Fibroblast of lung (primary cell): ENCODE results near the gene KSR2. TPM values are rescaled to one million over a fixed set of nuclear protein-coding genes. Genes with fewer than 3 reads are reported as not detected.

Experiments
- DNase-seq, 2 donors: peaks; one replicate each; pipeline versions ENCODE4 v3.0.0 to v3.0.0-alpha.2; 2010; ENCODE audit warnings: low read depth in 2 of 2
- H2AFZ ChIP-seq: 2 replicates; pipeline ENCODE4 v1.5.1; 2012; ENCODE audit warnings: low read length, control low read depth, inconsistent platforms
- H3K27ac ChIP-seq: 2 replicates; pipeline ENCODE4 v1.5.1; 2011; ENCODE audit warnings: low read length, control low read depth; ENCODE audit not compliant: insufficient read depth
- H3K27me3 ChIP-seq: 2 replicates; pipeline ENCODE4 v1.5.1; 2011; ENCODE audit warnings: mild to moderate bottlenecking, low read length; ENCODE audit not compliant: control insufficient read depth, insufficient read depth
- H3K36me3 ChIP-seq: 2 replicates; pipeline ENCODE4 v1.5.1; 2011; ENCODE audit warnings: low read length; ENCODE audit not compliant: control insufficient read depth, insufficient read depth
- H3K4me1 ChIP-seq: 2 replicates; pipeline ENCODE4 v1.5.1; 2011; ENCODE audit warnings: low read length; ENCODE audit not compliant: control insufficient read depth, insufficient read depth; ENCODE audit errors: extremely low read depth
- H3K4me2 ChIP-seq: 2 replicates; pipeline ENCODE4 v1.5.1; 2011; ENCODE audit warnings: low read length, control low read depth; ENCODE audit not compliant: insufficient read depth; ENCODE audit errors: extremely low read depth
- H3K4me3 ChIP-seq, 4 experiments: fragments of 200-600 bp in 1 of 4; sonication (generic) in 1 of 4; replicated peaks in 1 of 4; 2 replicates each; pipeline ENCODE4 v1.5.1; 2011 to 2016; ENCODE audit warnings: low read length in 4 of 4, low read depth in 3 of 4, mild to moderate bottlenecking in 3 of 4, control low read depth in 2 of 4, inconsistent platforms in 1 of 4, mixed read lengths in 1 of 4; ENCODE audit not compliant: insufficient read depth in 1 of 4; ENCODE audit errors: control extremely low read depth in 1 of 4
- H3K79me2 ChIP-seq: 2 replicates; pipeline ENCODE4 v1.5.1; 2012; ENCODE audit warnings: mild to moderate bottlenecking, low read length, inconsistent platforms; ENCODE audit not compliant: control insufficient read depth, insufficient read depth
- H3K9ac ChIP-seq: 2 replicates; pipeline ENCODE4 v1.5.1; 2011; ENCODE audit warnings: mild to moderate bottlenecking, low read length, control low read depth; ENCODE audit not compliant: insufficient read depth
- H3K9me3 ChIP-seq: 2 replicates; pipeline ENCODE4 v1.5.1; 2012; ENCODE audit warnings: low read depth, low read length; ENCODE audit not compliant: control insufficient read depth, insufficient read depth
- H4K20me1 ChIP-seq: 2 replicates; pipeline ENCODE4 v1.5.1; 2011; ENCODE audit warnings: low read length; ENCODE audit not compliant: control insufficient read depth, insufficient read depth; ENCODE audit errors: extremely low read depth
- CTCF ChIP-seq, 2 donors: IDR thresholded peaks in 1 of 2; conservative IDR thresholded peaks in 1 of 2; 1 replicate in 1 of 2; 2 replicates in 1 of 2; pipeline ENCODE4 v1.5.1; 2011 to 2012; ENCODE audit warnings: low read length in 2 of 2, control low read depth in 1 of 2, inconsistent platforms in 1 of 2, low read depth in 1 of 2, mild to moderate bottlenecking in 1 of 2
- EZH2 ChIP-seq: IDR thresholded peaks from 2 replicates; pipeline ENCODE4 v1.5.1; 2012; ENCODE audit warnings: low read length, control low read depth, mild to moderate bottlenecking; ENCODE audit errors: missing control alignments
- polyA plus RNA-seq, 2 donors: library from polyadenylated mRNA; depleted of rRNA in 1 of 2; stranded (reverse) in 1 of 2; unstranded in 1 of 2; fragments of >200 nt; gene quantifications; 2 replicates each; pipeline ENCODE4 v1.2.1, GENCODE V29; 2011 to 2012; ENCODE audit warnings: missing spikeins in 1 of 2
- total RNA-seq: library from RNA; depleted of rRNA; stranded (reverse); fragments of >200 nt; gene quantifications from 2 replicates; pipeline ENCODE4 v1.2.1, GENCODE V29; 2014

Gene KSR2
- total and polyA plus RNA-seq, 2 donors (not counting 1 experiment from before 2014, with no cell fraction given), result not detected

GRCh38 chr12:117561990-117562389 is 406.8 kb downstream of the KSR2 start:
- TF ChIP-seq CTCF (conservative IDR thresholded peaks at IDR 0.05 in 1 of 2, IDR thresholded peaks at IDR 0.05 in 1 of 2; ENCODE audit: low read depth in 1 of 2, low read length in 2 of 2) (no peak), EZH2 (no peak)
- no peak overlapping the region for H2AFZ ChIP-seq
- H3K4me1 ChIP-seq, result no peaks in the 10 kb centered on the region
- H3K4me3 ChIP-seq, result no peak overlapping the region
- H3K27me3 ChIP-seq, result no peaks in the 10 kb centered on the region
- no peaks in the 10 kb centered on the region for H3K36me3 ChIP-seq
- H3K9ac ChIP-seq, result no peak overlapping the region
- H4K20me1 ChIP-seq, result no peaks in the 10 kb centered on the region
- H3K9me3 ChIP-seq, result no peaks in the 10 kb centered on the region
- H3K4me2 ChIP-seq, result no peak overlapping the region
- no peak for DNase-seq
- no peak overlapping the region for H3K27ac ChIP-seq
- no peaks in the 10 kb centered on the region for H3K79me2 ChIP-seq

- Histone ChIP-seq H4K20me1 (no peaks in the 10 kb centered on the region), H3K27ac (no peak overlapping the region), H3K4me2 (no peak overlapping the region), H2AFZ (no peak overlapping the region), H3K9ac (no peak overlapping the region), H3K4me3 (no peak overlapping the region), H3K9me3 (no peaks in the 10 kb centered on the region), H3K36me3 (no peaks in the 10 kb centered on the region), H3K4me1 (no peaks in the 10 kb centered on the region), H3K27me3 (no peaks in the 10 kb centered on the region), H3K79me2 (no peaks in the 10 kb centered on the region)
- DNase-seq, result no peak
- no peak for TF ChIP-seq EZH2
- no peak for TF ChIP-seq CTCF (conservative IDR thresholded peaks at IDR 0.05 in 1 of 2, IDR thresholded peaks at IDR 0.05 in 1 of 2; ENCODE audit: low read depth in 1 of 2, low read length in 2 of 2)
Measured at GRCh38 chr12:117559978-117560377, 408.8 kb downstream of the KSR2 start.

- TF ChIP-seq EZH2 (no peak), CTCF (conservative IDR thresholded peaks at IDR 0.05 in 1 of 2, IDR thresholded peaks at IDR 0.05 in 1 of 2; ENCODE audit: low read depth in 1 of 2, low read length in 2 of 2) (no peak)
Measured at GRCh38 chr12:117555889-117556288, 412.9 kb downstream of the KSR2 start.

More at GRCh38 chr12:117555889-117556288, 412.9 kb downstream of the KSR2 start:
- Histone ChIP-seq H3K9me3 (no peaks in the 10 kb centered on the region), H3K27me3 (no peaks in the 10 kb centered on the region), H3K4me1 (no peaks in the 10 kb centered on the region), H3K4me2 (no peak overlapping the region), H2AFZ (no peak overlapping the region), H3K9ac (no peak overlapping the region), H3K27ac (no peak overlapping the region), H4K20me1 (no peaks in the 10 kb centered on the region), H3K79me2 (no peaks in the 10 kb centered on the region), H3K36me3 (no peaks in the 10 kb centered on the region), H3K4me3 (no peak overlapping the region)
- DNase-seq, result no peak
